GM21723 (cell line): ENCODE measurements around the gene HGFAC.

Experiments used
- ATAC-seq: cut with Tn5 transposase; IDR thresholded peaks from one replicate; pipeline ENCODE4 v1.9.1; 2021; ENCODE audit warnings: mild to moderate bottlenecking, moderate library complexity; ENCODE audit not compliant: unreplicated experiment

The HGFAC gene

GRCh38 chr4:3441501-3442459, at the start of gene HGFAC:
Gene HGFAC (plus strand): TSS chr4:3441968. CDS start chr4:3442002, 34 bp downstream.
- ATAC-seq: no peak

GRCh38 chr4:3392321-3392720, 49.4 kb upstream of the HGFAC start:
- no peak for ATAC-seq

GRCh38 chr4:3393171-3393570, 48.6 kb upstream of the HGFAC start:
- no peak for ATAC-seq

GRCh38 chr4:3396600-3396999, 45.2 kb upstream of the HGFAC start:
- ATAC-seq: no peak

- no peak for ATAC-seq
Observed at GRCh38 chr4:3397128-3397527, 44.6 kb upstream of the HGFAC start.

- no peak for ATAC-seq
Observed at GRCh38 chr4:3399277-3400194, 42.2 kb upstream of the HGFAC start.

GRCh38 chr4:3401436-3402171, 40.2 kb upstream of the HGFAC start:
- no peak for ATAC-seq

GRCh38 chr4:3402491-3403347, 39.0 kb upstream of the HGFAC start:
- no peak for ATAC-seq

- ATAC-seq: no peak
Observed at GRCh38 chr4:3403348-3403906, 38.3 kb upstream of the HGFAC start.

- no peak for ATAC-seq
Observed at GRCh38 chr4:3404546-3404945, 37.2 kb upstream of the HGFAC start.

- ATAC-seq: no peak
Observed at GRCh38 chr4:3405176-3405575, 36.6 kb upstream of the HGFAC start.

- no peak for ATAC-seq
Observed at GRCh38 chr4:3406021-3406420, 35.7 kb upstream of the HGFAC start.

GRCh38 chr4:3406431-3406830, 35.3 kb upstream of the HGFAC start:
- ATAC-seq: no peak

- no peak for ATAC-seq
Observed at GRCh38 chr4:3407171-3407771, 34.5 kb upstream of the HGFAC start.

- ATAC-seq: no peak
Observed at GRCh38 chr4:3407930-3408792, 33.6 kb upstream of the HGFAC start.

GRCh38 chr4:3408793-3409330, 32.9 kb upstream of the HGFAC start:
- no peak for ATAC-seq

GRCh38 chr4:3409571-3410091, 32.1 kb upstream of the HGFAC start:
- no peak for ATAC-seq
